ENCODE measurements around the gene NFX1. TPM values are rescaled to one million over a fixed set of nuclear protein-coding genes. Genes with fewer than 3 reads are reported as not detected.

Gene NFX1
- total RNA-seq, 1 donor from 2014 or later = 13.0 TPM

- DNase-seq (ENCODE audit: low read depth, low spot score) = no peak
Measured at GRCh38 chr9:33418090-33418489, 127.8 kb downstream of the NFX1 start.

- DNase-seq (ENCODE audit: low read depth, low spot score) = no peak
Measured at GRCh38 chr9:33419708-33420303, 129.5 kb downstream of the NFX1 start.

Other genes starting within 250 kb of the NFX1 start
- gene SMU1, start 213.8 kb upstream of the NFX1 start, total RNA-seq = 42.3 and 47.6 TPM in 2 replicates
- gene B4GALT1, start 123.2 kb upstream of the NFX1 start, total RNA-seq = 15.5 and 19.2 TPM in 2 replicates
- gene SPINK4, start 50.3 kb upstream of the NFX1 start, total RNA-seq = not detected in 2 replicates
- gene BAG1, start 25.8 kb upstream of the NFX1 start, total RNA-seq = 44.9 and 45.1 TPM in 2 replicates
- 84.0 and 98.8 TPM in 2 replicates for gene CHMP5, start 25.5 kb upstream of the NFX1 start, total RNA-seq
- gene AQP7, start 112.1 kb downstream of the NFX1 start, total RNA-seq = not detected in 2 replicates
- gene AQP3, start 157.1 kb downstream of the NFX1 start, total RNA-seq = 0.20 and 0.78 TPM in 2 replicates
- gene NOL6, start 183.4 kb downstream of the NFX1 start, total RNA-seq = 28.2 and 41.6 TPM in 2 replicates
- gene ANKRD18B, start 233.7 kb downstream of the NFX1 start, total RNA-seq = 3.9 and 4.7 TPM in 2 replicates